Adrenal gland (tissue), 5 donors: ENCODE measurements around the gene L3HYPDH.

ENCODE experiments used
- CTCF ChIP-seq, 6 experiments: fragments of 450-650 bp in 4 of 6; fragments of 200-600 bp in 2 of 6; sonication (generic) in 1 of 6; IDR thresholded peaks; 1 replicate in 5 of 6; 2 replicates in 1 of 6; pipeline versions ENCODE4 v1.5.1 to v1.8.0; 2016 to 2021; ENCODE audit warnings: antibody characterized with exemption in 6 of 6, mild to moderate bottlenecking in 2 of 6, moderate library complexity in 1 of 6
- POLR2A ChIP-seq, 2 donors: fragments of 450-650 bp; IDR thresholded peaks; one replicate each; pipeline ENCODE4 v1.6.1; 2017; ENCODE audit warnings: antibody characterized with exemption in 2 of 2, mild to moderate bottlenecking in 2 of 2, moderate library complexity in 1 of 2
- donor health status: DM: no; HTN: no; CAD: no.

GRCh38 chr14:59520224-59520623 is 36.0 kb upstream of the L3HYPDH start:
- TF ChIP-seq CTCF (IDR thresholded peaks at IDR 0.05), result no peak
- TF ChIP-seq POLR2A (IDR thresholded peaks at IDR 0.05), result no peak
